ENCODE measurements around the gene RTP2.
"Not testable (repeated sequence)": the region's sequence is repeated elsewhere in the genome, so short reads cannot be mapped to it uniquely, and the experiment has no call there.

The RTP2 gene

GRCh38 chr3:187694801-187695200, 7.6 kb downstream of the RTP2 start:
- H3K27ac Mint-ChIP-seq (ENCODE audit: low read depth): no peak overlapping the region
- DNase-seq (ENCODE audit: low spot score in 2 of 2) (no peak), ATAC-seq (replicated peaks; ENCODE audit: extremely low read depth, poor library complexity, severe bottlenecking) (no peak)
- peaks cover 78% of the 10 kb centered on the region for H3K27me3 Mint-ChIP-seq
- H3K4me1 Mint-ChIP-seq: no peaks in the 10 kb centered on the region
- H3K4me3 Mint-ChIP-seq: no peak overlapping the region
- H3K36me3 Mint-ChIP-seq (ENCODE audit: insufficient read depth): no peaks in the 10 kb centered on the region
- no peaks in the 10 kb centered on the region for H3K9me3 Mint-ChIP-seq

- Mint-ChIP-seq H3K4me3 (no peak overlapping the region), H3K4me1 (no peaks in the 10 kb centered on the region), H3K27ac (ENCODE audit: low read depth) (no peak overlapping the region), H3K27me3 (peaks cover 90% of the 10 kb centered on the region), H3K9me3 (no peaks in the 10 kb centered on the region), H3K36me3 (ENCODE audit: insufficient read depth) (no peaks in the 10 kb centered on the region)
- ATAC-seq (replicated peaks; ENCODE audit: extremely low read depth, poor library complexity, severe bottlenecking) (no peak), DNase-seq (ENCODE audit: low spot score in 2 of 2) (no peak)
Observed at GRCh38 chr3:187693431-187693830, 8.9 kb downstream of the RTP2 start.

DNA sequence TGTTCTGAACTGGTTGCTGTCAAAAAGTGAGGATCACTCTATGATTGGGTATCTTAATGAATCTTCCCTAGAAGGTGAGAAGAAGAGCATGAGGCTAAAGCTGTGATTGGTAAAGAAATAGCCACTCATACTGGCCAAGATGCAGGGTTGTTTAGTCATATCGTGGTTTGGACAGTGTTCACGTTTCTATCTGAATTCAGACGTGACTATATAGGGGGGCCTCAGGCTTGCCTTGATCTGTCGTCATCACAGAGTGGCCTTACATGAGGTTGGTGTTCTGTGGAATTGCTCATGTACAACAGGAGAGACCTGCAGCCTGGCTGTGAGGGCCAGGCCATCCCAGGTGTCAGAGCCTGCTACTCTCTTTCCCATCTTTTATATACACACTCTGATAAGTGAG, 12.4 kb downstream of the RTP2 start:
- Mint-ChIP-seq H3K27me3 (peaks cover 74% of the 10 kb centered on the region), H3K9me3 (no peaks in the 10 kb centered on the region), H3K27ac (ENCODE audit: low read depth) (no peak overlapping the region), H3K4me1 (no peaks in the 10 kb centered on the region), H3K36me3 (ENCODE audit: insufficient read depth) (no peaks in the 10 kb centered on the region), H3K4me3 (no peak overlapping the region)
- ATAC-seq (replicated peaks; ENCODE audit: extremely low read depth, poor library complexity, severe bottlenecking) (no peak), DNase-seq (ENCODE audit: low spot score in 2 of 2) (no peak)

- no peak for ATAC-seq (replicated peaks; ENCODE audit: extremely low read depth, poor library complexity, severe bottlenecking)
Observed at GRCh38 chr3:187686621-187687273, 15.6 kb downstream of the RTP2 start.

GRCh38 chr3:187685948-187686347, 16.4 kb downstream of the RTP2 start:
- Mint-ChIP-seq H3K4me1 (no peaks in the 10 kb centered on the region), H3K4me3 (no peak overlapping the region), H3K27ac (ENCODE audit: low read depth) (no peak overlapping the region), H3K27me3 (peaks cover 55% of the 10 kb centered on the region), H3K9me3 (no peaks in the 10 kb centered on the region), H3K36me3 (ENCODE audit: insufficient read depth) (no peaks in the 10 kb centered on the region)
- DNase-seq (ENCODE audit: low spot score in 2 of 2): no peak
- ATAC-seq (replicated peaks; ENCODE audit: extremely low read depth, poor library complexity, severe bottlenecking): no peak

More at GRCh38 chr3:187686621-187687273, 15.6 kb downstream of the RTP2 start:
- Mint-ChIP-seq H3K4me1 (no peaks in the 10 kb centered on the region), H3K27me3 (peaks cover 59% of the 10 kb centered on the region), H3K27ac (ENCODE audit: low read depth) (no peak overlapping the region), H3K9me3 (no peaks in the 10 kb centered on the region), H3K4me3 (no peak overlapping the region), H3K36me3 (ENCODE audit: insufficient read depth) (no peaks in the 10 kb centered on the region)
- DNase-seq (ENCODE audit: low spot score in 2 of 2): no peak

DNA sequence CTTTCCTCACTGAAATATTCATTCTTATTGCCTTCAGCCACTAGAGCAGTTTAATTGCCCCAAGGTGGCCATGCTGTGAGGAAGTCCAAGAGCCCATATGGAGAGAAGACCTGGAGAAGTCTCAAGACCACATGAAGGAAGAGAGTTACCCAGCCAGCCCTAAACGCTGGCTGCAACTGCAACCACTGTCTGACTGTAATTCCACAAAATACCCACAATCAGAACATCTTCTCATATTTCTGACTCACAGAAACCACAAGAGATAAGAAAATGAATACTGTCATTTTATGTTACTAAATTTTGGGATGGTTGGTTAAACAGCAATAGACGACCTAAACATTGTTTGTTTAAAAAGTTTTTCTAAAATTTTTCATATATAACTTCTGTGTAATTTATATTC, 17.5 kb downstream of the RTP2 start:
- Mint-ChIP-seq H3K27me3 (peaks cover 59% of the 10 kb centered on the region), H3K4me3 (no peak overlapping the region), H3K27ac (ENCODE audit: low read depth) (no peak overlapping the region), H3K36me3 (ENCODE audit: insufficient read depth) (no peaks in the 10 kb centered on the region), H3K4me1 (no peaks in the 10 kb centered on the region), H3K9me3 (no peaks in the 10 kb centered on the region)
- no peak for ATAC-seq (replicated peaks; ENCODE audit: extremely low read depth, poor library complexity, severe bottlenecking)
- no peak for DNase-seq (ENCODE audit: low spot score in 2 of 2)

- peaks cover 59% of the 10 kb centered on the region for H3K27me3 Mint-ChIP-seq
- no peak overlapping the region for H3K27ac Mint-ChIP-seq (ENCODE audit: low read depth)
- no peak overlapping the region for H3K4me3 Mint-ChIP-seq
- DNase-seq (ENCODE audit: low spot score in 2 of 2) (no peak), ATAC-seq (replicated peaks; ENCODE audit: extremely low read depth, poor library complexity, severe bottlenecking) (no peak)
- H3K36me3 Mint-ChIP-seq (ENCODE audit: insufficient read depth): no peaks in the 10 kb centered on the region
- peaks cover 4% of the 10 kb centered on the region for H3K4me1 Mint-ChIP-seq
- no peaks in the 10 kb centered on the region for H3K9me3 Mint-ChIP-seq
Observed at GRCh38 chr3:187684444-187684843, 17.9 kb downstream of the RTP2 start.

- not testable (repeated sequence) for ATAC-seq (replicated peaks; ENCODE audit: extremely low read depth, poor library complexity, severe bottlenecking); H3K36me3 Mint-ChIP-seq (ENCODE audit: insufficient read depth); H3K27ac Mint-ChIP-seq (ENCODE audit: low read depth); H3K4me1 Mint-ChIP-seq; DNase-seq (ENCODE audit: low spot score in 2 of 2); H3K4me3 Mint-ChIP-seq; H3K9me3 Mint-ChIP-seq
- peaks cover 61% of the 10 kb centered on the region for H3K27me3 Mint-ChIP-seq
Observed at GRCh38 chr3:187681756-187682155, 20.6 kb downstream of the RTP2 start.

- Mint-ChIP-seq H3K36me3 (ENCODE audit: insufficient read depth) (no peaks in the 10 kb centered on the region), H3K27me3 (peaks cover 78% of the 10 kb centered on the region), H3K4me1 (peaks cover 5% of the 10 kb centered on the region), H3K27ac (ENCODE audit: low read depth) (no peak overlapping the region), H3K4me3 (no peak overlapping the region), H3K9me3 (no peaks in the 10 kb centered on the region)
- peak; percentile 45 to 51 for DNase-seq (ENCODE audit: low spot score in 2 of 2)
- peak; percentile 43 for ATAC-seq (replicated peaks; ENCODE audit: extremely low read depth, poor library complexity, severe bottlenecking)
Observed at GRCh38 chr3:187679638-187680396, 22.5 kb downstream of the RTP2 start.

DNA sequence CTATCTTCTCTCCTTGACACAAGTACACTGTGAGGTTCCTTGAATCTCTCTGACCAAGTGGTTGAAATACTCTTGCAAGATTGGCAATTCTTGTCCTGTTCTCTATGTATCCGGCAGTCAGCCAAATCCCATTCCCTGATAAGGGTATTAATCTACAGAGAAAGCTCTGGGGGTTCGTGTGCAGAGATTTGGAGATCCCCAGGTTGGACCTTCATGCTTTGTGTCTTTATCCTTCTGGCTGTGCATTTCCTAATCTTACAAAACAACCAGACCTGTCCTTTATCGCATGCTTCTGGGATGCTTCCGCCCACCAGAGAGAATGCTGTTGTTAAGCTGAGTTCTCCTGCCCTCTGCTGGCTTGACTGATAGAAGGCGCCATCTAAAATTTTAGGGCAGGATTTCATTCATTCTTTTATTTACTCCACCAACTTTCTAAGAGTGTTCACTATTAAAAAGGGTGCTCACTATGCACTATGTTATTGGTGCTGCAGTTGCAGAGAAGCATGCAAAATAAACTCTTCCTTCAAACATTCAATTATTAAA, 23.6 kb downstream of the RTP2 start:
- no peak overlapping the region for H3K27ac Mint-ChIP-seq (ENCODE audit: low read depth)
- H3K4me3 Mint-ChIP-seq: no peak overlapping the region
- peak; percentile 58 for ATAC-seq (replicated peaks; ENCODE audit: extremely low read depth, poor library complexity, severe bottlenecking)
- no peaks in the 10 kb centered on the region for H3K36me3 Mint-ChIP-seq (ENCODE audit: insufficient read depth)
- H3K27me3 Mint-ChIP-seq: peaks cover 85% of the 10 kb centered on the region
- H3K4me1 Mint-ChIP-seq: peaks cover 5% of the 10 kb centered on the region
- DNase-seq (ENCODE audit: low spot score in 2 of 2): no peak
- no peaks in the 10 kb centered on the region for H3K9me3 Mint-ChIP-seq

- H3K9me3 Mint-ChIP-seq: no peaks in the 10 kb centered on the region
Observed at GRCh38 chr3:187677604-187678003, 24.8 kb downstream of the RTP2 start.

GRCh38 chr3:187673012-187673411, 29.3 kb downstream of the RTP2 start:
- Mint-ChIP-seq H3K27me3 (peaks cover 88% of the 10 kb centered on the region), H3K9me3 (no peaks in the 10 kb centered on the region)
- DNase-seq (ENCODE audit: low spot score in 2 of 2): no peak

More at GRCh38 chr3:187677604-187678003, 24.8 kb downstream of the RTP2 start:
- Mint-ChIP-seq H3K4me3 (no peak overlapping the region), H3K27me3 (peaks cover 82% of the 10 kb centered on the region), H3K36me3 (ENCODE audit: insufficient read depth) (no peaks in the 10 kb centered on the region), H3K27ac (ENCODE audit: low read depth) (no peak overlapping the region), H3K4me1 (peaks cover 5% of the 10 kb centered on the region)
- ATAC-seq (replicated peaks; ENCODE audit: extremely low read depth, poor library complexity, severe bottlenecking): no peak
- no peak for DNase-seq (ENCODE audit: low spot score in 2 of 2)

More at GRCh38 chr3:187673012-187673411, 29.3 kb downstream of the RTP2 start:
- Mint-ChIP-seq H3K36me3 (ENCODE audit: insufficient read depth) (no peaks in the 10 kb centered on the region), H3K27ac (ENCODE audit: low read depth) (no peak overlapping the region), H3K4me1 (no peaks in the 10 kb centered on the region), H3K4me3 (no peak overlapping the region)
- ATAC-seq (replicated peaks; ENCODE audit: extremely low read depth, poor library complexity, severe bottlenecking): no peak

Measured in central memory CD8-positive, alpha-beta T cell (primary cell).